Smooth muscle cell (in vitro differentiated cells): Measurements from ENCODE around the gene SPPL2C. TPM values are rescaled to one million over a fixed set of nuclear protein-coding genes. Genes with fewer than 3 reads are reported as not detected.

Experiments used
- DNase-seq: peaks from one replicate; lab custom pipeline; 2025; ENCODE audit not compliant: unreplicated experiment; lab: John Stamatoyannopoulos, UW
- H2AFZ ChIP-seq: fragments of 200-600 bp; sonication (generic); 2 replicates; pipeline ENCODE4 v1.6.0; 2016; ENCODE audit warnings: antibody characterized with exemption, low read depth, mild to moderate bottlenecking
- H3F3A ChIP-seq: fragments of 200-600 bp; sonication (generic); 2 replicates; pipeline ENCODE4 v1.6.0; 2017; ENCODE audit warnings: antibody characterized with exemption, low read depth
- H3K27ac ChIP-seq: fragments of 200-600 bp; sonication (generic); 2 replicates; pipeline ENCODE4 v1.5.1; 2016; ENCODE audit warnings: low read depth, mild to moderate bottlenecking
- H3K27me3 ChIP-seq: fragments of 200-600 bp; sonication (generic); 2 replicates; pipeline ENCODE4 v1.6.1; 2016; ENCODE audit warnings: low read depth, mild to moderate bottlenecking
- H3K36me3 ChIP-seq: fragments of 200-600 bp; sonication (generic); 2 replicates; pipeline ENCODE4 v1.5.1; 2016; ENCODE audit warnings: low read depth
- H3K4me1 ChIP-seq: fragments of 200-600 bp; sonication (generic); 2 replicates; pipeline ENCODE4 v1.5.1; 2016; ENCODE audit warnings: low read depth
- H3K4me2 ChIP-seq: fragments of 200-600 bp; sonication (generic); 2 replicates; pipeline ENCODE4 v1.6.0; 2016; ENCODE audit warnings: mild to moderate bottlenecking
- H3K4me3 ChIP-seq: fragments of 200-600 bp; sonication (generic); 2 replicates; pipeline ENCODE4 v1.5.1; 2016; ENCODE audit warnings: mild to moderate bottlenecking
- H3K79me2 ChIP-seq: fragments of 200-600 bp; sonication (generic); 2 replicates; pipeline ENCODE4 v1.6.0; 2016; ENCODE audit warnings: low read depth, mild to moderate bottlenecking
- H3K9ac ChIP-seq: fragments of 200-600 bp; sonication (generic); 2 replicates; pipeline ENCODE4 v1.6.0; 2016; ENCODE audit warnings: low read depth
- H3K9me3 ChIP-seq: fragments of 200-600 bp; sonication (generic); replicated peaks from 2 replicates; pipeline ENCODE4 v1.5.1; 2016; ENCODE audit warnings: low read depth
- H4K20me1 ChIP-seq: fragments of 200-600 bp; sonication (generic); 2 replicates; pipeline ENCODE4 v1.6.0; 2016; ENCODE audit warnings: low read depth
- WGBS: methylation state at CpG from one replicate; pipeline ENCODE4 v1.1.7; 2016; ENCODE audit warnings: low lambda C conversion rate; 5-methylcytosine and 5-hydroxymethylcytosine counted together
- polyA plus RNA-seq: library from polyadenylated mRNA; unstranded; fragments of >200 nt; fragmentation: Nextera tagmentation; extraction: Ambion mirVana; gene quantifications from 2 replicates; pipeline ENCODE4 v1.2.1, GENCODE V29; 2016
- total RNA-seq: library from RNA; depleted of rRNA; stranded (reverse); fragments of >200 nt; gene quantifications from 2 replicates; pipeline ENCODE4 v1.2.3, GENCODE V29; 2014
- TF ChIP-seq, protein P1 (sequence below): fragments of 200-600 bp; sonication (generic); IDR thresholded peaks from 2 replicates; pipeline ENCODE4 v1.5.1; 2017; ENCODE audit warnings: borderline replicate concordance, mild to moderate bottlenecking, antibody characterized with exemption; ENCODE audit not compliant: insufficient read depth, poor library complexity, severe bottlenecking

The SPPL2C gene
- total and polyA plus RNA-seq, 2 experiments from 2014 or later, result not detected

DNA sequence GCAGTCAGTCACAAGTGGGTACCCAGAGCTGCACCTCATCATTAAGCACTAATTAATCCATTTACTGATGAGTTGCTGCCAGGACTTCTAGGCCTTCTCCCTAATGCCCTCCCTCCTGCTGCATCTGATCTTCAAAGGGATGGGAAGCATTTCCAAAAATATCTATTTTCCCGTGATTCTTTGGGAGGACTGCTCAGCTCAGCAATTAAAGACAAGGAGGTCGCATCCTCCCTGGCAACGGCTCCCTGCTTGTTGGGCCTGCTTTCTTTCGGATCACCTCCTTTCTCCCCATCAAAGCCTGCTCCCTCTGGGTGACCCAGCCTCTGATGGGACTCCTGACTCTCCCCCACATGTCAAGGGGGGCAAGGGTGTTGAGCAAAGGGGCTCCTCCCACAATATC, 26.0 kb upstream of the SPPL2C start:
- Histone ChIP-seq H3K79me2 (no peaks in the 10 kb centered on the region), H3K4me1 (no peaks in the 10 kb centered on the region), H3F3A (no peaks in the 10 kb centered on the region), H4K20me1 (no peaks in the 10 kb centered on the region), H3K4me2 (no peak overlapping the region), H3K9me3 (no peaks in the 10 kb centered on the region), H3K36me3 (no peaks in the 10 kb centered on the region), H2AFZ (no peak overlapping the region), H3K27ac (no peak overlapping the region), H3K27me3 (peaks cover 12% of the 10 kb centered on the region), H3K4me3 (no peak overlapping the region), H3K9ac (no peak overlapping the region)
- TF ChIP-seq, protein P1, sequence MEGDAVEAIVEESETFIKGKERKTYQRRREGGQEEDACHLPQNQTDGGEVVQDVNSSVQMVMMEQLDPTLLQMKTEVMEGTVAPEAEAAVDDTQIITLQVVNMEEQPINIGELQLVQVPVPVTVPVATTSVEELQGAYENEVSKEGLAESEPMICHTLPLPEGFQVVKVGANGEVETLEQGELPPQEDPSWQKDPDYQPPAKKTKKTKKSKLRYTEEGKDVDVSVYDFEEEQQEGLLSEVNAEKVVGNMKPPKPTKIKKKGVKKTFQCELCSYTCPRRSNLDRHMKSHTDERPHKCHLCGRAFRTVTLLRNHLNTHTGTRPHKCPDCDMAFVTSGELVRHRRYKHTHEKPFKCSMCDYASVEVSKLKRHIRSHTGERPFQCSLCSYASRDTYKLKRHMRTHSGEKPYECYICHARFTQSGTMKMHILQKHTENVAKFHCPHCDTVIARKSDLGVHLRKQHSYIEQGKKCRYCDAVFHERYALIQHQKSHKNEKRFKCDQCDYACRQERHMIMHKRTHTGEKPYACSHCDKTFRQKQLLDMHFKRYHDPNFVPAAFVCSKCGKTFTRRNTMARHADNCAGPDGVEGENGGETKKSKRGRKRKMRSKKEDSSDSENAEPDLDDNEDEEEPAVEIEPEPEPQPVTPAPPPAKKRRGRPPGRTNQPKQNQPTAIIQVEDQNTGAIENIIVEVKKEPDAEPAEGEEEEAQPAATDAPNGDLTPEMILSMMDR, result no peak
- 85% methylated on average over 4 of the region's 4 CpGs for WGBS
- DNase-seq, result no peak

DNA sequence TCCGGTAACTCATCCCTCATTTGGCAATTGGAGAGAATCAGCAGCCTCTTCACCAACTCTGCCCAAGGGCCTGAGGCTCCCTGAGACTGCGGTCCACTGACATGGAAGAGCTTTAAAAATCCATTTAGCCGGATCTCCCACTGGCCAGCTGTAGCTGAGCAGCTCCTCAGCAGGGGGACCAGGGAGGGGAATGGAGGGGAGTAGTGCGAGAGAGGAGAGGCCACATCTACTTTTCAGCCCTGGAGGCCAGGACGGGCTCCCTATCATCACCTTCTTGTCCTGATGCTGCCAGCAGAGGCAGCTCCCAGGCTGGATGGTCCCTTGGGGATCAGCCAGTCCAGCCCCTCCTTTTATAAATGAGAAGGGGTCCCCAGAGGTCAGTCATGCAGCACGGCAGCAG, 25.0 kb upstream of the SPPL2C start:
- WGBS, result 89% methylated on average over 6 of the region's 6 CpGs
- H2AFZ ChIP-seq, result no peak overlapping the region
- H3K36me3 ChIP-seq, result no peaks in the 10 kb centered on the region
- no peak overlapping the region for H3K27ac ChIP-seq
- TF ChIP-seq, protein P1, result no peak
- peaks cover 12% of the 10 kb centered on the region for H3K27me3 ChIP-seq
- H3K9ac ChIP-seq, result no peak overlapping the region
- H3K4me3 ChIP-seq, result no peak overlapping the region
- H3K79me2 ChIP-seq, result no peaks in the 10 kb centered on the region
- H3F3A ChIP-seq, result no peaks in the 10 kb centered on the region
- DNase-seq, result no peak
- no peaks in the 10 kb centered on the region for H4K20me1 ChIP-seq
- H3K4me2 ChIP-seq, result no peak overlapping the region
- H3K4me1 ChIP-seq, result no peaks in the 10 kb centered on the region
- no peaks in the 10 kb centered on the region for H3K9me3 ChIP-seq

DNA sequence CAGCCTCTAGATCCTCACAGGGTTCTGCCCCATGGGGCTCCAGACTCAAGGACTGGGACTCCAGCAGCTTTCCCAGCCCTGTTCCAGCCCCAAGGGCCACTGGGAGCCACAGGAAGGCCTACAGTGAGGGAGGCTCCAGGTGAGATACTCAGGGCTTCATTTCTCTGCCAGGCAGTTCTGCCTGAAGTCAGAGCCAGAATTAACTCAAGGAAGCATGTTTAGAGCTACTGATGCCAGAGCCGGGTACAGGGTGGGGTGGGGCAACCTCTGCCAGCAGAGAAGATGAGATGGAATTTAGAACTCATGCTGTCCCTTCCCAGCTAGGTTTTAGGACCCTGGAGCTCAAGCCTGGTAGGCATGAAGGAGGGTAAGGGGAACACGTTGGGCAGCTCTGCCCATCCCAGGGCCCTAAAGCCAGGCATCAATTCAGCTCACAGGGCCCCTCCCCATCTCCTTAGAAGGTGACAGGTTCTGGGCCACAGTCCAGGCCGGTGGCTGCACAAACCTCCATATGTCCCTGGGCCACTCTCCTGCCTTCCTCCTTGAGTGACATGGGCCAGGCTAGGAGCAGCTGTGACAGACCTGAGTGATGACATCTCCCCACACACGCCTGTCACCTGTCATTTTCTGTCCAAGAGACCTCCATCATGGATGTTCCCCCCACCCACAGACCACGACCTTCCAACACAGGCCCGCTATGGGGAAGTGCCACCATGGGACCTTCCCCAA, 24.5 kb upstream of the SPPL2C start:
- no peaks in the 10 kb centered on the region for H3K4me1 ChIP-seq
- H3K9ac ChIP-seq, result no peak overlapping the region
- H3K36me3 ChIP-seq, result no peaks in the 10 kb centered on the region
- no peaks in the 10 kb centered on the region for H4K20me1 ChIP-seq
- TF ChIP-seq, protein P1, result no peak
- H3K79me2 ChIP-seq, result no peaks in the 10 kb centered on the region
- no peak overlapping the region for H3K27ac ChIP-seq
- DNase-seq, result no peak
- no peaks in the 10 kb centered on the region for H3K9me3 ChIP-seq
- H2AFZ ChIP-seq, result no peak overlapping the region
- 87% methylated on average over 6 of the region's 6 CpGs for WGBS
- no peaks in the 10 kb centered on the region for H3F3A ChIP-seq
- H3K4me3 ChIP-seq, result no peak overlapping the region
- H3K27me3 ChIP-seq, result peaks cover 12% of the 10 kb centered on the region
- H3K4me2 ChIP-seq, result no peak overlapping the region

DNA sequence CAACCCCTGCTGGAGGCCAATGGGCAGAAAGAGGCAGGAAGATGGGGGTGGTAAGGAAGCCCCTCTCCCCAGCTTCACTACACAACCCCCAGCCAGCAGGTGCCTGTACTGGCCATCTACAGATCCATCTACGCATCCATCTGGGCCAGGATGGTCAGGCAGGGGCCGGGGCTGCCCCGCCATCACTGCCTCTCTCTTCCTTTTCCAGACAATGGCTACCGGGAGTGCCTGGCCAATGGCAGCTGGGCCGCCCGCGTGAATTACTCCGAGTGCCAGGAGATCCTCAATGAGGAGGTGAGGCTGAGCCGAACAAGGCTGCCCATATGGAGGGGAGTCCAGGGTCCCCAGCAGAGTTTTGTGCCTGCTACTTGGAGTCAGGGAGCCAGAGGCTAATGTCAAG, 23.5 kb upstream of the SPPL2C start:
- H2AFZ ChIP-seq, result no peak overlapping the region
- no peaks in the 10 kb centered on the region for H3K4me1 ChIP-seq
- H3K9me3 ChIP-seq, result no peaks in the 10 kb centered on the region
- H3K9ac ChIP-seq, result no peak overlapping the region
- DNase-seq, result no peak
- TF ChIP-seq, protein P1, result no peak
- no peak overlapping the region for H3K4me3 ChIP-seq
- H3K27ac ChIP-seq, result no peak overlapping the region
- H3F3A ChIP-seq, result no peaks in the 10 kb centered on the region
- peaks cover 12% of the 10 kb centered on the region for H3K27me3 ChIP-seq
- H3K36me3 ChIP-seq, result no peaks in the 10 kb centered on the region
- H3K79me2 ChIP-seq, result no peaks in the 10 kb centered on the region
- H4K20me1 ChIP-seq, result no peaks in the 10 kb centered on the region
- 96% methylated on average over 9 of the region's 9 CpGs for WGBS
- no peak overlapping the region for H3K4me2 ChIP-seq
